AG04449 (cell line): ENCODE data around the gene GYS1.
A peak's percentile ranks its signal among the peaks of the same experiment; 100 is the strongest.

Experiments
- CTCF ChIA-PET: fragments of 350-600 bp; formaldehyde crosslinking; extraction: SDS; loops from one replicate; lab custom pipeline; 2021; ENCODE audit warnings: antibody characterized with exemption; lab: Yijun Ruan, JAX
- POLR2A ChIA-PET: fragments of 400-600, 350-600 bp; formaldehyde crosslinking; extraction: SDS; loops from one replicate; lab custom pipeline; 2020; ENCODE audit warnings: antibody characterized with exemption, inconsistent platforms; lab: Yijun Ruan, JAX
- DNase-seq: peaks from one replicate; pipeline ENCODE4 v3.0.0-alpha.2; 2010; ENCODE audit warnings: low read depth, low spot score
- H3K4me3 ChIP-seq: 2 replicates; pipeline ENCODE4 v1.5.1; 2011; ENCODE audit warnings: low read depth, mild to moderate bottlenecking, control low read depth, low read length
- TF ChIP-seq, protein P1 (sequence below): IDR thresholded peaks from one replicate; pipeline ENCODE4 v1.5.1; 2011; ENCODE audit warnings: mild to moderate bottlenecking, moderate library complexity, low read length, control low read depth, inconsistent platforms; ENCODE audit not compliant: insufficient read depth; ENCODE audit errors: missing control alignments

The GYS1 gene

DNA sequence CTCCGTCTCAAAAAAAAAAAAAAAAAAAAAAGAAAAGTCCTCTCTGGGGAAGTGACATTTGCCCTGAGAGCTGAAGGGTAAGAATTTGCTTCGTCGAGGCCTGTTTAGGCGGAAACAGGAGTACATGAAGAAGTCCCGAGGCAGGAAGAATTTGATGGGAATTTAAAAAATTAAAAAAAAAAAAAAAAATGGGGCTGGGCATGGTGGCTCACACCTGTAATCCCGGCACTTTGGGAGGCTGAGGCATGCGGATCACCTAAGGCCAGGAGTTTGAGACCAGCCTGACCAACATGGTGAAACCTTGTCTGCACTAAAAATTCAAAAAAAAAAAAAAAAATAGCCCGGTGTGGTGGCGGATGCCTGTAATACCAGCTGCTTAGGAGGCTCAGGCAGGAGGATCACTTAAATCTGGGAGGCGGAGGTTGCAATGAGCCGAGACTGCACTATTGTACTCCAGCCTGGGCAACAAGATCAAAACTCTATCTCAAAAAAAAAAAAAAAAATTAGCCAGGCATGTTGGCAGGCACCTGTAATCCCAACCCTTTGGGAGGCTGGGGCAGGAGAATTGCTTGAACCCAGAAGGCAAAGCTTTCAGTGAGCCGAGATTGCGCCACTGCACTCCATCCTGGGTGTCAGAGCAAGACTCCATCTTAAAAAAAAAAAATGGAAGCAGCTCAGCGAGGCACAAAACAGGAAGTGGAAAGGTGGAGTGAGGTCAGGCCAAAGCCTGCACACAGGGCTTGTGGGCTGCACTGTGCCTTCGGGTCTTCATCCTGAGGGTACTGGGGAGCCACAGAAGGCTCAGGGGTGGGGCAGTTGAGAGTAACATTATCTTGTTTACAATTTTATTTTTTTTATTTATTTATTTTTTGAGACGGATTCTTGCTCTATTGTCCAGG, 33.5 kb downstream of the GYS1 start:
- ChIA-PET POLR2A (interaction anchor here (0.6 to 0.7 kb wide), 2 partner anchors 59 to 114 kb away, joined by 3 to 4 read pairs; no protein-coding TSS in a partner anchor), CTCF (interaction anchor here (1.2 kb wide), 1 partner anchor 11 kb away, joined by 7 read pairs; no protein-coding TSS in a partner anchor)
- no peak for DNase-seq
- H3K4me3 ChIP-seq = no peak overlapping the region
- TF ChIP-seq, protein P1, sequence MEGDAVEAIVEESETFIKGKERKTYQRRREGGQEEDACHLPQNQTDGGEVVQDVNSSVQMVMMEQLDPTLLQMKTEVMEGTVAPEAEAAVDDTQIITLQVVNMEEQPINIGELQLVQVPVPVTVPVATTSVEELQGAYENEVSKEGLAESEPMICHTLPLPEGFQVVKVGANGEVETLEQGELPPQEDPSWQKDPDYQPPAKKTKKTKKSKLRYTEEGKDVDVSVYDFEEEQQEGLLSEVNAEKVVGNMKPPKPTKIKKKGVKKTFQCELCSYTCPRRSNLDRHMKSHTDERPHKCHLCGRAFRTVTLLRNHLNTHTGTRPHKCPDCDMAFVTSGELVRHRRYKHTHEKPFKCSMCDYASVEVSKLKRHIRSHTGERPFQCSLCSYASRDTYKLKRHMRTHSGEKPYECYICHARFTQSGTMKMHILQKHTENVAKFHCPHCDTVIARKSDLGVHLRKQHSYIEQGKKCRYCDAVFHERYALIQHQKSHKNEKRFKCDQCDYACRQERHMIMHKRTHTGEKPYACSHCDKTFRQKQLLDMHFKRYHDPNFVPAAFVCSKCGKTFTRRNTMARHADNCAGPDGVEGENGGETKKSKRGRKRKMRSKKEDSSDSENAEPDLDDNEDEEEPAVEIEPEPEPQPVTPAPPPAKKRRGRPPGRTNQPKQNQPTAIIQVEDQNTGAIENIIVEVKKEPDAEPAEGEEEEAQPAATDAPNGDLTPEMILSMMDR = no peak

- CTCF ChIA-PET = no interaction called here
- TF ChIP-seq, protein P1 = no peak
- no peak overlapping the region for H3K4me3 ChIP-seq
- no peak for DNase-seq
- POLR2A ChIA-PET = interaction anchor here (0.9 kb wide), 1 partner anchor 10 kb away, joined by 3 read pairs; no protein-coding TSS in a partner anchor
Measured at GRCh38 chr19:48958006-48958405, 35.1 kb downstream of the GYS1 start.

DNA sequence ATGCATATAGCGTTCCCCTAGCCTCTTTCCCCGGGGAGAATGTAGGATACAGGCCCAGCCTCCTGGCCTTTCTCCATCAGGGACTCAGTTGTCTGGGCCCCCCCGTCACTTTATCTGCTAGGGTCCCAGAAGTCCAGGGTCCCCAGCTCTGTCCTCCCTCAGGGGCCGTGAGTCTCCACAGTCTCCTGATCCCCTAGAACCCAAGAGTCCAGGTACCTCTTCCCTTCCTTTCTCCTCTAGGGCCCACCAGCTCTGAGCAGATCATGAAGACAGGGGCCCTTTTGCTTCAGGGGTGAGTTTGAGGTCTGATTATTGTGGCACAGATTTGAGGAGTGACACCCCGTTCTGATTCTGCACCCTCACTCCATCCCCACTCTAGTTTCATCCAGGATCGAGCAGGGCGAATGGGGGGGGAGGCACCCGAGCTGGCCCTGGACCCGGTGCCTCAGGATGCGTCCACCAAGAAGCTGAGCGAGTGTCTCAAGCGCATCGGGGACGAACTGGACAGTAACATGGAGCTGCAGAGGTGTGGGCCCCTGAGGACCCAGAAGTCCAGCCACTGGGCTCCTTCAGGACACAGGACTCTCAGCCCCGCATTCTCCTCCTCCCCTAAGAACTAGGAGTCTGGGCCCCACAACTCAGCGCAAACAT, 37.7 kb downstream of the GYS1 start:
- no peak for DNase-seq
- ChIA-PET CTCF (interaction anchor here (1.1 to 1.3 kb wide), 2 partner anchors 36 to 160 kb away, joined by 3 to 4 read pairs; no protein-coding TSS in a partner anchor), POLR2A (interaction anchor here (0.9 to 2.1 kb wide), 4 partner anchors 9 to 83 kb away, joined by 3 to 18 read pairs (median 9); partner anchors contain the start of genes FTL and PPP1R15A)
- TF ChIP-seq, protein P1 = no peak
- peak overlapping the region; percentile 94 for H3K4me3 ChIP-seq

GRCh38 chr19:48954595-48955307, 38.4 kb downstream of the GYS1 start, which contains the start of gene BAX:
Gene BAX, plus strand, starts transcription at chr19:48954875. Its CDS starts 54 bp downstream, at chr19:48954929.
- TF ChIP-seq, protein P1 = peak; percentile 12
- DNase-seq = no peak
- H3K4me3 ChIP-seq = peak within 1 kb of the TSS; percentile 94
- POLR2A ChIA-PET = interaction anchor here (0.6 to 2.1 kb wide), 7 partner anchors 9 to 82 kb away, joined by 3 to 18 read pairs (median 5); partner anchors contain the start of genes FTL and PPP1R15A
- CTCF ChIA-PET = interaction anchor here (0.9 to 2.1 kb wide), 5 partner anchors 11 to 159 kb away, joined by 3 to 6 read pairs (median 3); no protein-coding TSS in a partner anchor

GRCh38 chr19:48953990-48954594, 39.0 kb downstream of the GYS1 start:
- POLR2A ChIA-PET = interaction anchor here (0.6 to 2.1 kb wide), 7 partner anchors 10 to 81 kb away, joined by 3 to 18 read pairs (median 5); partner anchors contain the start of genes FTL and PPP1R15A

More at GRCh38 chr19:48953990-48954594, 39.0 kb downstream of the GYS1 start:
- CTCF ChIA-PET = interaction anchor here (0.9 to 2.1 kb wide), 6 partner anchors 10 to 159 kb away, joined by 3 to 6 read pairs (median 4); no protein-coding TSS in a partner anchor
- DNase-seq = no peak
- TF ChIP-seq, protein P1 = no peak
- peak overlapping the region; percentile 94 for H3K4me3 ChIP-seq
